Lung (tissue), 12 donors: ENCODE results near the gene RIPOR2. TPM values are rescaled to one million over a fixed set of nuclear protein-coding genes. Genes with fewer than 3 reads are reported as not detected.
"Not testable (repeated sequence)": the region's sequence is repeated elsewhere in the genome, so short reads cannot be mapped to it uniquely, and the experiment has no call there.

ENCODE experiments used
- ATAC-seq: fragments of 200-7000 bp; cut with Tn5 transposase; one replicate; pipeline ENCODE4 v1.9.1; 2020; ENCODE audit warnings: moderate number of reproducible peaks; ENCODE audit not compliant: insufficient read depth, low FRiP score
- DNase-seq, 3 donors: peaks; one replicate each; pipeline ENCODE4 v3.0.0-alpha.2; 2013 to 2017
- H3K27ac ChIP-seq, 2 donors: one replicate each; pipeline ENCODE4 v1.5.1; 2013; ENCODE audit warnings: mild to moderate bottlenecking in 2 of 2, moderate library complexity in 2 of 2, control low read depth in 1 of 2, inconsistent platforms in 1 of 2, low read depth in 1 of 2, low read length in 1 of 2
- H3K27me3 ChIP-seq, 3 donors: one replicate each; pipeline ENCODE4 v1.5.1; 2013; ENCODE audit warnings: low read length in 2 of 3; ENCODE audit not compliant: control insufficient read depth in 3 of 3, insufficient read depth in 3 of 3
- H3K36me3 ChIP-seq, 4 donors: one replicate each; pipeline ENCODE4 v1.5.1; 2013; ENCODE audit warnings: low read length in 4 of 4, mild to moderate bottlenecking in 1 of 4, moderate library complexity in 1 of 4; ENCODE audit not compliant: control insufficient read depth in 4 of 4, insufficient read depth in 4 of 4
- H3K4me1 ChIP-seq, 5 donors: one replicate each; pipeline ENCODE4 v1.5.1; 2013; ENCODE audit warnings: low read length in 5 of 5, mild to moderate bottlenecking in 2 of 5, moderate library complexity in 1 of 5; ENCODE audit not compliant: control insufficient read depth in 5 of 5, insufficient read depth in 5 of 5
- H3K4me3 ChIP-seq: one replicate; pipeline ENCODE4 v1.5.1; 2013; ENCODE audit warnings: mild to moderate bottlenecking, control low read depth, moderate library complexity
- H3K9ac ChIP-seq, 2 donors: one replicate each; pipeline ENCODE4 v1.5.1; 2013; ENCODE audit warnings: low read length in 2 of 2, control low read depth in 1 of 2; ENCODE audit not compliant: insufficient read depth in 1 of 2
- H3K9me3 ChIP-seq, 4 donors: one replicate each; pipeline ENCODE4 v1.5.1; 2013; ENCODE audit warnings: low read length in 3 of 4, mild to moderate bottlenecking in 1 of 4, moderate library complexity in 1 of 4; ENCODE audit not compliant: control insufficient read depth in 4 of 4, insufficient read depth in 3 of 4
- CTCF ChIP-seq: IDR thresholded peaks from 2 replicates; pipeline ENCODE4 v1.5.1; 2012; ENCODE audit warnings: mild to moderate bottlenecking; ENCODE audit errors: control extremely low read depth, extremely low read depth
- WGBS, 2 donors: extraction: QIAGEN DNeasy Blood & Tissue Kit; methylation state at CpG; one replicate each; pipeline ENCODE4 v1.1.7; 2013; 5-methylcytosine and 5-hydroxymethylcytosine counted together
- polyA plus RNA-seq, 2 donors: library from polyadenylated mRNA; stranded (reverse); fragments of 200-250 nt; gene quantifications; one replicate each; pipeline ENCODE4 v1.2.1, GENCODE V29; 2013
- total RNA-seq, 2 donors: library from RNA; depleted of rRNA in 1 of 2; stranded (reverse); fragments of >200 nt in 1 of 2; gene quantifications; one replicate each; pipeline ENCODE4 v1.2.1, GENCODE V29; 2014 to 2021
- donor health status: control.
- donor health status: control.
- donor health status: Bipolar disorder and iron deficiency.
- donor health status: healthy.
- donor health status: DM: yes; HTN: yes; CAD: no.

RIPOR2 gene
- total and polyA plus RNA-seq, 4 donors: 7.9 to 97.6 (median 42.7) TPM

- 95 to 99% methylated on average over 3 of the region's 3 CpGs for WGBS, 2 donors
- H3K4me3 ChIP-seq: no peak overlapping the region
- no peak for TF ChIP-seq CTCF
- ATAC-seq (no peak), DNase-seq (no peak)
- H3K27me3 ChIP-seq: no peaks in the 10 kb centered on the region
- H3K4me1 ChIP-seq: peaks cover 0 to 56% (median 33%) of the 10 kb centered on the region in 5 donors
- no peaks in the 10 kb centered on the region for H3K9me3 ChIP-seq
- no peak overlapping the region for H3K27ac ChIP-seq
- no peak overlapping the region for H3K9ac ChIP-seq
- no peaks in the 10 kb centered on the region for H3K36me3 ChIP-seq
These were observed 8.3 kb downstream of the RIPOR2 start for GRCh38 chr6:24927277-24927955.

GRCh38 chr6:24926647-24927046 lies 9.1 kb downstream of the RIPOR2 start:
- DNase-seq, H3K27me3 ChIP-seq, H3K4me3 ChIP-seq, ATAC-seq, H3K9me3 ChIP-seq, H3K36me3 ChIP-seq, H3K9ac ChIP-seq, H3K27ac ChIP-seq: not testable (repeated sequence)
- peaks cover 0 to 48% (median 26%) of the 10 kb centered on the region in 5 donors for H3K4me1 ChIP-seq
- 91 to 96% methylated on average over 3 of the region's 3 CpGs for WGBS, 2 donors

- H3K9ac ChIP-seq: no peak overlapping the region
- no peaks in the 10 kb centered on the region for H3K36me3 ChIP-seq
- no peak for TF ChIP-seq CTCF
- ATAC-seq (no peak), DNase-seq (no peak)
- H3K9me3 ChIP-seq: no peaks in the 10 kb centered on the region
- H3K27me3 ChIP-seq: no peaks in the 10 kb centered on the region
- H3K4me3 ChIP-seq: no peak overlapping the region
- peaks cover 0 to 44% (median 22%) of the 10 kb centered on the region in 5 donors for H3K4me1 ChIP-seq
- 45 to 58% methylated on average over 3 of the region's 3 CpGs for WGBS, 2 donors
- no peak overlapping the region for H3K27ac ChIP-seq
These were observed 9.6 kb downstream of the RIPOR2 start for GRCh38 chr6:24926192-24926591.

- H3K9me3 ChIP-seq: no peaks in the 10 kb centered on the region
- peaks cover 0 to 38% (median 17%) of the 10 kb centered on the region in 5 donors for H3K4me1 ChIP-seq
- H3K36me3 ChIP-seq: no peaks in the 10 kb centered on the region
- no peak overlapping the region for H3K27ac ChIP-seq
- DNase-seq (no peak), ATAC-seq (no peak)
- H3K9ac ChIP-seq: no peak overlapping the region
- no peaks in the 10 kb centered on the region for H3K27me3 ChIP-seq
- H3K4me3 ChIP-seq: no peak overlapping the region
- no peak for TF ChIP-seq CTCF
These were observed 10.1 kb downstream of the RIPOR2 start for GRCh38 chr6:24925661-24926060.
